Dermis microvascular lymphatic vessel endothelial cell (primary cell): ENCODE results near the gene GMPR2. TPM values are rescaled to one million over a fixed set of nuclear protein-coding genes. Genes with fewer than 3 reads are reported as not detected.

Source experiments
- DNase-seq, 2 donors: peaks; one replicate each; pipeline versions ENCODE4 v3.0.0 to v3.0.0-alpha.2; 2010; ENCODE audit warnings: low read depth in 2 of 2
- total RNA-seq: library from RNA; depleted of rRNA; stranded (reverse); fragments of >200 nt; gene quantifications from 2 replicates; pipeline ENCODE4 v1.2.1, GENCODE V29; 2014

GMPR2 gene
- total RNA-seq, 1 donor from 2014 or later = 81.9 TPM

DNA sequence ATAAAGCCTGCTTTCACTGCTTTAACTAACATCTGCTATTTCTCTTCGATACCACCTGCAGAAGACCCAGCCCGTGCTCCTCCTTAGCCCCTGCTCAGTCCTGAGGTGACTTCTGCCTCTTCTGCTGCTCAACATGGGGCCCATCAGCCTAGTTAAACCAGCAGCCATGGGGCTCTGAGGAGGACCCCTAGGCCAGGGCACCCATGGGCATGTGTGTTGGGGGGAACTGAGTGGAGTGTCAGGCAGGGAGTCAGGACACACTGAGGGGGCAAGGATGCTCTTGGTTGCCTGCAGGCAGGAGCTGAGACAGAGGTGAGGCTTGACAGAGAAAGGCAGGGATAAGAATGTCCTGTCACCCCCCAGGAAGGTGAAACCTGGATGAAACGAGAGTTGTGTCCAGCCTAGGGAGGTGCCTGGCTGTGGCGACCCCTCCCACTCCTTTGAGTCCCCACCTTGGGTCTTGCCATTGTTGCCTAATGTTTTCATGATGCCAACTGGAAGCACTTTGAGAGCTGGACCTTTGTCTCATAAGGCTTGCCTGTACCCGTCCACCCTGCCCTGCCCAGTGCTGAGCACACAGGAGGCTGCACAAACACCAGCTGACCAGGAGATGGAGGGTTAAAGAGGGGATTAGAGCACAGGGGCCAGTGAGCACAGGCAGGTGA lies 51.2 kb downstream of the GMPR2 start:
- no peak for DNase-seq

DNA sequence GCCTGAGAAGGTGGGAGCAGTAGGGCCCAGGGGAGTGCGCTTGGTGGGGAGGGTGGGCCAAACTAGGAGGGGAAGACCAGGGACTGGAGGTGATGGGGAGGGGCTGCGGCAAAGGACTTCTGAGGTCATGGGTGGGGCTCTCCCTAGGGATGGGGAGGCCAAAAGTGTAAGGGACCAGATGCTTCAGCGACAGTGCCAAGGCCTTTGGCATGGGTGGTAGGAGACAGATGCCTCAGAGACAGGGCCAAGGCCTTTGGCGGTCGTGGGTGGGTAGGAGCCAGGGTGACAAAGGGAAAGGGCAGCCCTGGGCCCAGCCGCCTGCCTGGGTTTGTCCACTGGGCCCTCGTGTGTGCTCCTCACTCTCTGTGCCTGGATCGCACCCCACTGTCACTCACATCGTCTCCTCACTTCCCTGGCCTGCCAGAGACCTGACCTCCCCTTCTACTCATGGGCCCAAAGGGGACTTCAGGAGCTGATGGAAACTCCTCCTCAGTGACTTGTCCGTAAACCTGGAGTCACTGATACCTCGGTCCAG lies 51.8 kb downstream of the GMPR2 start:
- no peak for DNase-seq

- DNase-seq = no peak
Measured at GRCh38 chr14:24285351-24285750, 52.6 kb downstream of the GMPR2 start.

- no peak for DNase-seq
Measured at GRCh38 chr14:24286996-24287395, 54.3 kb downstream of the GMPR2 start.

Other genes with a start within 250 kb of the GMPR2 start
- gene DHRS4L2, start 244.0 kb upstream of the GMPR2 start, total RNA-seq = 14.0 and 19.6 TPM in 2 replicates
- under 0.01 TPM in 2 replicates for gene CARMIL3, start 180.9 kb upstream of the GMPR2 start, total RNA-seq
- not detected in 2 replicates for gene CPNE6, start 161.4 kb upstream of the GMPR2 start, total RNA-seq
- gene PCK2, start 138.6 kb upstream of the GMPR2 start, total RNA-seq = 7.6 TPM in 2 replicates
- 67.9 and 68.9 TPM in 2 replicates for gene DCAF11, start 118.2 kb upstream of the GMPR2 start, total RNA-seq
- 1.4 and 1.8 TPM in 2 replicates for gene NRL, start 118.0 kb upstream of the GMPR2 start, total RNA-seq
- gene FITM1, start 102.3 kb upstream of the GMPR2 start, total RNA-seq = 0.39 and 0.63 TPM in 2 replicates
- gene PSME1, start 96.7 kb upstream of the GMPR2 start, total RNA-seq = 116 and 144 TPM in 2 replicates
- gene EMC9, start 91.3 kb upstream of the GMPR2 start, total RNA-seq = 16.4 and 23.1 TPM in 2 replicates
- gene PSME2, start 86.3 kb upstream of the GMPR2 start, total RNA-seq = 119 and 163 TPM in 2 replicates
- gene RNF31, start 85.4 kb upstream of the GMPR2 start, total RNA-seq = 20.4 and 31.1 TPM in 2 replicates
- 38.8 and 41.8 TPM in 2 replicates for gene IRF9, start 71.7 kb upstream of the GMPR2 start, total RNA-seq
- 1.0 and 1.7 TPM in 2 replicates for gene REC8, start 60.8 kb upstream of the GMPR2 start, total RNA-seq
- 32.0 and 32.7 TPM in 2 replicates for gene IPO4, start 44.1 kb upstream of the GMPR2 start, total RNA-seq
- 33.9 and 56.0 TPM in 2 replicates for gene TM9SF1, start 37.5 kb upstream of the GMPR2 start, total RNA-seq
- not detected in 2 replicates for gene TSSK4, start 27.2 kb upstream of the GMPR2 start, total RNA-seq
- 11.7 and 15.9 TPM in 2 replicates for gene CHMP4A, start 19.4 kb upstream of the GMPR2 start, total RNA-seq
- 7.0 and 10.0 TPM in 2 replicates for gene MDP1, start 16.9 kb upstream of the GMPR2 start, total RNA-seq
- gene NEDD8, start 562 bp upstream of the GMPR2 start, total RNA-seq = 172 and 193 TPM in 2 replicates
- gene TINF2, start 9.7 kb downstream of the GMPR2 start, total RNA-seq = 39.9 and 57.3 TPM in 2 replicates
- gene TGM1, start 30.2 kb downstream of the GMPR2 start, total RNA-seq = 0.38 and 0.64 TPM in 2 replicates
- gene RABGGTA, start 38.7 kb downstream of the GMPR2 start, total RNA-seq = 10.7 and 19.7 TPM in 2 replicates
- gene DHRS1, start 66.9 kb downstream of the GMPR2 start, total RNA-seq = 9.1 and 14.5 TPM in 2 replicates
- gene NOP9, start 66.9 kb downstream of the GMPR2 start, total RNA-seq = 23.0 and 24.8 TPM in 2 replicates
- 1.5 and 2.4 TPM in 2 replicates for gene CIDEB, start 75.0 kb downstream of the GMPR2 start, total RNA-seq
- gene LTB4R2, start 77.2 kb downstream of the GMPR2 start, total RNA-seq = 2.1 and 3.2 TPM in 2 replicates
- 2.0 and 2.2 TPM in 2 replicates for gene LTB4R, start 78.6 kb downstream of the GMPR2 start, total RNA-seq
- 29.3 and 51.2 TPM in 2 replicates for gene ADCY4, start 102.1 kb downstream of the GMPR2 start, total RNA-seq
- 1.4 and 1.8 TPM in 2 replicates for gene RIPK3, start 107.1 kb downstream of the GMPR2 start, total RNA-seq
- gene NFATC4, start 135.3 kb downstream of the GMPR2 start, total RNA-seq = 0.76 and 1.0 TPM in 2 replicates
- 3.3 and 4.2 TPM in 2 replicates for gene NYNRIN, start 166.1 kb downstream of the GMPR2 start, total RNA-seq
- 0.13 and 0.39 TPM in 2 replicates for gene CBLN3, start 196.7 kb downstream of the GMPR2 start, total RNA-seq
- gene KHNYN, start 197.0 kb downstream of the GMPR2 start, total RNA-seq = 36.2 and 42.5 TPM in 2 replicates
- gene SDR39U1, start 209.8 kb downstream of the GMPR2 start, total RNA-seq = 5.0 and 8.5 TPM in 2 replicates